ENCODE measurements around the gene BRSK2. TPM values are rescaled to one million over a fixed set of nuclear protein-coding genes. Genes with fewer than 3 reads are reported as not detected.

The BRSK2 gene
- total and polyA plus RNA-seq, 2 donors (not counting 1 experiment from before 2014, with no cell fraction given) = 0.11 to 0.33 TPM

DNA sequence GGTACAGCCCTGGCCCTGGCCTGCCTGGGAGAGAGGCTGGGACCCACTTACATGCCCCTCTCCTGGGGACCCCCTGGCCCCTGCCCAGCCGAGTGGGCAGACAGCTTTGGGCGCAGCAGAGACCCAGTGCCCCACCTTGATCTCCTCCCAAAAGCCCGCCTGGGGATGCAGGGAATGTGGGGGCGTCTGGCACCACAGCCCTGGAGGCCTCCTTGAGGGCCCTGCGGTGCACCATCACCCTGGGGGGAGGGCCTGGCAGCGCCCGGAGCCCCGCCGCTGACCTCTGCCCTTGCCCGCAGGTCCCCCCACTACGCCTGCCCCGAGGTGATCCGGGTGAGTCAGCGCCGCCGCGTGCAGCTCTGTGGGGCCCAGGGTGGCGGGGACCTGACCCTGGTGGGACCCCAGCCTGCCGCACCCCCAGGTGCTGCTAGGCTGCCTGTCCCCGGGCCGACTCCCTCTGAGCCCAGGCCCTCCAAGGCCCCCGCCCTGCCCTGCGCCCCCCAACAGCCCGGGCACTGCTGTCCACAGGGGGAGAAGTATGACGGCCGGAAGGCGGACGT is 53.2 kb downstream of the BRSK2 start:
- TF ChIP-seq EZH2 (IDR thresholded peaks at IDR 0.05; ENCODE audit: low read length, missing control alignments) = no peak
- TF ChIP-seq, protein P1, sequence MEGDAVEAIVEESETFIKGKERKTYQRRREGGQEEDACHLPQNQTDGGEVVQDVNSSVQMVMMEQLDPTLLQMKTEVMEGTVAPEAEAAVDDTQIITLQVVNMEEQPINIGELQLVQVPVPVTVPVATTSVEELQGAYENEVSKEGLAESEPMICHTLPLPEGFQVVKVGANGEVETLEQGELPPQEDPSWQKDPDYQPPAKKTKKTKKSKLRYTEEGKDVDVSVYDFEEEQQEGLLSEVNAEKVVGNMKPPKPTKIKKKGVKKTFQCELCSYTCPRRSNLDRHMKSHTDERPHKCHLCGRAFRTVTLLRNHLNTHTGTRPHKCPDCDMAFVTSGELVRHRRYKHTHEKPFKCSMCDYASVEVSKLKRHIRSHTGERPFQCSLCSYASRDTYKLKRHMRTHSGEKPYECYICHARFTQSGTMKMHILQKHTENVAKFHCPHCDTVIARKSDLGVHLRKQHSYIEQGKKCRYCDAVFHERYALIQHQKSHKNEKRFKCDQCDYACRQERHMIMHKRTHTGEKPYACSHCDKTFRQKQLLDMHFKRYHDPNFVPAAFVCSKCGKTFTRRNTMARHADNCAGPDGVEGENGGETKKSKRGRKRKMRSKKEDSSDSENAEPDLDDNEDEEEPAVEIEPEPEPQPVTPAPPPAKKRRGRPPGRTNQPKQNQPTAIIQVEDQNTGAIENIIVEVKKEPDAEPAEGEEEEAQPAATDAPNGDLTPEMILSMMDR (conservative IDR thresholded peaks at IDR 0.05 in 1 of 2, IDR thresholded peaks at IDR 0.05 in 1 of 2; ENCODE audit: low read depth in 1 of 2, low read length in 2 of 2) = no peak
- Histone ChIP-seq H4K20me1 (ENCODE audit: control insufficient read depth, extremely low read depth, insufficient read depth, low read length) (no peaks in the 10 kb centered on the region), H3K9ac (ENCODE audit: insufficient read depth, low read length) (no peak overlapping the region), H3K4me3 (replicated peaks in 1 of 4; ENCODE audit: control extremely low read depth in 1 of 4, insufficient read depth in 1 of 4, low read depth in 3 of 4, low read length in 4 of 4) (no peak overlapping the region), H3K27me3 (ENCODE audit: control insufficient read depth, insufficient read depth, low read length) (no peaks in the 10 kb centered on the region), H3K4me2 (ENCODE audit: extremely low read depth, insufficient read depth, low read length) (no peak overlapping the region), H2AFZ (ENCODE audit: low read length) (no peak overlapping the region), H3K4me1 (ENCODE audit: control insufficient read depth, extremely low read depth, insufficient read depth, low read length) (no peaks in the 10 kb centered on the region), H3K36me3 (ENCODE audit: control insufficient read depth, insufficient read depth, low read length) (no peaks in the 10 kb centered on the region), H3K9me3 (ENCODE audit: control insufficient read depth, insufficient read depth, low read depth, low read length) (no peaks in the 10 kb centered on the region), H3K79me2 (ENCODE audit: control insufficient read depth, insufficient read depth, low read length) (no peaks in the 10 kb centered on the region), H3K27ac (ENCODE audit: insufficient read depth, low read length) (no peak overlapping the region)
- no peak for DNase-seq (ENCODE audit: low read depth in 2 of 2)

DNA sequence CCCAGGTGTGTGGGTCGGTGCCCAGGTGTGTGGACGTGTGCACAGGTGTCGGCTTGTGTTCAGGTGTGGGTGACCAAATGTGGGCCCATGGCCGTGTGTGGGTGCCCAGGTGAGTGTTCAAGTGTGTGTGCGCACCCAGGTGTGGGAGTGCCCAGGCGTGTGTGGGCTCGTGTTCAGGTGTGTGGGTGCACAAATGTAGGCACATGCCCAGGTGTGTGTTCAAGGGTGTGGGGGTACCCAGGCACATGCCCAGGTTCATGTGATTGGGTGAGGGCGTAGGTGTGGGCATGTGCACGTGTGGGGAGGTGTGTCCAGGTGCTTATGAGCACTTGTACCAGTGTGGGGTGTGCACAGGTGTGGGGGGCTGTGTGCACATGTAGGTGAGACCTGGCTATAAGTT is 54.0 kb downstream of the BRSK2 start:
- DNase-seq (ENCODE audit: low read depth in 2 of 2) = no peak
- TF ChIP-seq, protein P1 (conservative IDR thresholded peaks at IDR 0.05 in 1 of 2, IDR thresholded peaks at IDR 0.05 in 1 of 2; ENCODE audit: low read depth in 1 of 2, low read length in 2 of 2) = no peak
- no peak for TF ChIP-seq EZH2 (IDR thresholded peaks at IDR 0.05; ENCODE audit: low read length, missing control alignments)
- H3K4me3 ChIP-seq (replicated peaks in 1 of 4; ENCODE audit: control extremely low read depth in 1 of 4, insufficient read depth in 1 of 4, low read depth in 3 of 4, low read length in 4 of 4) = no peak overlapping the region
- H3K4me2 ChIP-seq (ENCODE audit: extremely low read depth, insufficient read depth, low read length) = no peak overlapping the region
- H3K9ac ChIP-seq (ENCODE audit: insufficient read depth, low read length) = no peak overlapping the region
- no peaks in the 10 kb centered on the region for H4K20me1 ChIP-seq (ENCODE audit: control insufficient read depth, extremely low read depth, insufficient read depth, low read length)
- no peak overlapping the region for H3K27ac ChIP-seq (ENCODE audit: insufficient read depth, low read length)
- no peaks in the 10 kb centered on the region for H3K9me3 ChIP-seq (ENCODE audit: control insufficient read depth, insufficient read depth, low read depth, low read length)
- H3K36me3 ChIP-seq (ENCODE audit: control insufficient read depth, insufficient read depth, low read length) = no peaks in the 10 kb centered on the region
- H2AFZ ChIP-seq (ENCODE audit: low read length) = no peak overlapping the region
- H3K79me2 ChIP-seq (ENCODE audit: control insufficient read depth, insufficient read depth, low read length) = no peaks in the 10 kb centered on the region
- H3K4me1 ChIP-seq (ENCODE audit: control insufficient read depth, extremely low read depth, insufficient read depth, low read length) = no peaks in the 10 kb centered on the region
- no peaks in the 10 kb centered on the region for H3K27me3 ChIP-seq (ENCODE audit: control insufficient read depth, insufficient read depth, low read length)

DNA sequence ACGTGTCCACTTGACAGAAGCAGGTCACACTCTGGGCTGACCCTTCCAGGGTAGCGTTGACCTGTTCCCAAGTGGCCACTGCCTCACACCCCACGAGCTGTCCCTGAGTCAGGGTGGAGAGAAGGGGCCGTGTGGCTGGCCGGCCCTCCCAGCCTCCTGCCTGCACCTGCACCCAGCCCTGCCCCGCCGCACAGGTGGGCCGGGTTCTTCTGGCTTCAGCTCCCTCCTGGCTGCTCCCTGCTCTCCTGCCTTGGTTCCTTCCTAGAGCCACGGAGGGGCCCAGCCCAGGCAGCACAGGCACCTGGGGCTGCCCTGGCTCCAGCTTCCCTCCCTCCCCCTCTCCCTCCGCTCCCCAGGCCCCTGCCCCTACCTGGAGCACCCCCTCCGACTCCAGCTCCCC is 54.6 kb downstream of the BRSK2 start:
- H4K20me1 ChIP-seq (ENCODE audit: control insufficient read depth, extremely low read depth, insufficient read depth, low read length) = no peaks in the 10 kb centered on the region
- H3K27me3 ChIP-seq (ENCODE audit: control insufficient read depth, insufficient read depth, low read length) = no peaks in the 10 kb centered on the region
- no peaks in the 10 kb centered on the region for H3K4me1 ChIP-seq (ENCODE audit: control insufficient read depth, extremely low read depth, insufficient read depth, low read length)
- no peak overlapping the region for H3K9ac ChIP-seq (ENCODE audit: insufficient read depth, low read length)
- H3K4me2 ChIP-seq (ENCODE audit: extremely low read depth, insufficient read depth, low read length) = no peak overlapping the region
- no peak for DNase-seq (ENCODE audit: low read depth in 2 of 2)
- H3K79me2 ChIP-seq (ENCODE audit: control insufficient read depth, insufficient read depth, low read length) = no peaks in the 10 kb centered on the region
- H3K36me3 ChIP-seq (ENCODE audit: control insufficient read depth, insufficient read depth, low read length) = no peaks in the 10 kb centered on the region
- no peaks in the 10 kb centered on the region for H3K9me3 ChIP-seq (ENCODE audit: control insufficient read depth, insufficient read depth, low read depth, low read length)
- H2AFZ ChIP-seq (ENCODE audit: low read length) = no peak overlapping the region
- H3K27ac ChIP-seq (ENCODE audit: insufficient read depth, low read length) = no peak overlapping the region
- no peak for TF ChIP-seq EZH2 (IDR thresholded peaks at IDR 0.05; ENCODE audit: low read length, missing control alignments)
- TF ChIP-seq, protein P1 (conservative IDR thresholded peaks at IDR 0.05 in 1 of 2, IDR thresholded peaks at IDR 0.05 in 1 of 2; ENCODE audit: low read depth in 1 of 2, low read length in 2 of 2) = no peak
- H3K4me3 ChIP-seq (replicated peaks in 1 of 4; ENCODE audit: control extremely low read depth in 1 of 4, insufficient read depth in 1 of 4, low read depth in 3 of 4, low read length in 4 of 4) = no peak overlapping the region
